ENCODE data around the gene RABIF.
"Not testable (repeated sequence)": the region's sequence is repeated elsewhere in the genome, so short reads cannot be mapped to it uniquely, and the experiment has no call there.

Gene RABIF

GRCh38 chr1:202923533-202923932 is 34.6 kb upstream of the RABIF start:
- no peak overlapping the region for H3K4me3 ChIP-seq (ENCODE audit: low read depth, low read length)
- TF ChIP-seq CTCF (IDR thresholded peaks at IDR 0.05; ENCODE audit: control insufficient read depth, extremely low read depth, insufficient read depth) = no peak
- no peak for DNase-seq (ENCODE audit: low read depth)

- no peak for TF ChIP-seq CTCF (IDR thresholded peaks at IDR 0.05; ENCODE audit: control insufficient read depth, extremely low read depth, insufficient read depth)
- no peak overlapping the region for H3K4me3 ChIP-seq (ENCODE audit: low read depth, low read length)
- DNase-seq (ENCODE audit: low read depth) = peak; percentile 54
Measured at GRCh38 chr1:202919615-202920014, 30.7 kb upstream of the RABIF start.

DNA sequence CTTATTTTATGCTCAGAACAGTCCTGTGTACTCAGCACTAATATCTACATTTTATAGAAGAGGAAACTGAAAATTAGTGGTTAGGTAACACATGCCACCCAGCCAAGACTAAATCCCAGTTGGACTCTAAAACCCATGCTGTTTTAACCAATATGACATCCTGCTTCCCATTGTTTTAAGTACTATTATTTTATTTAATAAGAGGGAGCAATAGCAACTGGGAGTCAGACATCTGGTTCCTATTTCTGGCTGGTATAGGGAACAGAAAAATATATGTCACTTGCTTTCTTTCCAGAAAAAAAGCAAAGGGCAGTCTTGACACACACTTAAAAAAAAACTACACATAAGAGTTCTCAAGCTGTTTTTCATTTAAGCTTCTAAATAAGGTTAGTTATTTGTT is 26.2 kb upstream of the RABIF start:
- H3K4me3 ChIP-seq (ENCODE audit: low read depth, low read length) = no peak overlapping the region
- DNase-seq (ENCODE audit: low read depth) = no peak
- no peak for TF ChIP-seq CTCF (IDR thresholded peaks at IDR 0.05; ENCODE audit: control insufficient read depth, extremely low read depth, insufficient read depth)

DNA sequence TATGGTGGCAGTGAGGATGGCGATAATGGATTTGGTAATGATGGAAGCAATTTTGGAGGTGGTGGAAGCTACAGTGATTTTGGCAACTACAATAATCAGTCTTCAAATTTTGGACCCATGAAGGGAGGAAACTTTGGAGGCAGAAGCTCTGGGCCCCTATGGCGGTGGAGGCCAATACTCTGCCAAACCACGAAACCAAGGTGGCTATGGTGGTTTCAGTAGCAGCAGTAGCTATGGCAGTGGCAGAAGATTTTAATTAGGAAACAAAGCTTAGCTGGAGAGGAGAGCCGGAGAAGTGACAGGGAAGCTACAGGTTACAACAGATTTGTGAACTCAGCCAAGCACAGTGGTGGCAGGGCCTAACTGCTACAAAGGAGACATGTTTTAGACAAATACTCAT is 23.5 kb upstream of the RABIF start:
- H3K4me3 ChIP-seq (ENCODE audit: low read depth, low read length); DNase-seq (ENCODE audit: low read depth): not testable (repeated sequence)

- H3K4me3 ChIP-seq (ENCODE audit: low read depth, low read length) = no peak overlapping the region
- no peak for TF ChIP-seq CTCF (IDR thresholded peaks at IDR 0.05; ENCODE audit: control insufficient read depth, extremely low read depth, insufficient read depth)
- DNase-seq (ENCODE audit: low read depth) = no peak
Measured at GRCh38 chr1:202909494-202909893, 20.5 kb upstream of the RABIF start.

DNA sequence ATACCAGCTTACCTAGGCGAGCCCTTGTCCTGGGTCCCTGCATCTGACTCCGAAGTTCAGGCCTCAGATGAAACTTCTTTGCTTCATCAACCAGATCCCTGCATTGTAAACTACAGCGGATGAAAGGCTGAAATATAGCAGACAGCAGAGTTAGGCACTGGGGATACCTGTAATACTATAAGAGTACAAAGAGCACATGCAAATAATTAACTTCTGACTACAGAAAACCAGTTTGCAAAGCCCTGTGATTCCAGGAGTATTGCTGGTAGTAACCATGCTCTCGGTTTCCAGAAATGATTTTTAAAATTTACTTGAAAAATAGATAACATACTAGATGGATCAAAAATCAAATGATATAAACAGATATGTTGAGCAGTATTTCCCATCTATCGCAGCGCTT is 20.0 kb upstream of the RABIF start:
- no peak for DNase-seq (ENCODE audit: low read depth)
- TF ChIP-seq CTCF (IDR thresholded peaks at IDR 0.05; ENCODE audit: control insufficient read depth, extremely low read depth, insufficient read depth) = no peak
- no peak overlapping the region for H3K4me3 ChIP-seq (ENCODE audit: low read depth, low read length)

GRCh38 chr1:202905331-202905730 is 16.4 kb upstream of the RABIF start:
- DNase-seq (ENCODE audit: low read depth) = no peak
- H3K4me3 ChIP-seq (ENCODE audit: low read depth, low read length) = no peak overlapping the region
- TF ChIP-seq CTCF (IDR thresholded peaks at IDR 0.05; ENCODE audit: control insufficient read depth, extremely low read depth, insufficient read depth) = no peak

DNA sequence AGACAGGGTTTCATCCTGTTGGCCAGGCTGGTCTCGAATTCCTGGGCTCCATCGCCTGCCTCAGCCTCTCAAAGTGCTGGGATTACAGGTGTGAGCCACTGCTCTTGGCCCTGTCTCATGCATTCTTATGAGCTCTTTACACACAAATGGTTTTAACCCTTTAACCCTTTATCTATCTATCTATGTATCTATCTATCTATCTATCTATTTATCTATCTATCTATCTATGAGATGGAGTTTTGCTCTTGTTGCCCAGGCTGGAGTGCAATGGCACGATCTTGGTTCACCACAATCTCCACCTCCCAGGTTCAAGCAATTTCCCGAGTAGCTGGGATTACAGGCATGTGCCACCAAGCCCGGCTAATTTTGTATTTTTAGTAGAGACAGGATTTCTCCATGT is 14.9 kb upstream of the RABIF start:
- DNase-seq (ENCODE audit: low read depth); H3K4me3 ChIP-seq (ENCODE audit: low read depth, low read length): not testable (repeated sequence)
